ENCODE results near the gene CDH23. TPM values are rescaled to one million over a fixed set of nuclear protein-coding genes. Genes with fewer than 3 reads are reported as not detected.

The CDH23 gene
- total and polyA plus RNA-seq, 10 donors: 2.0 to 19.9 (median 11.0) TPM

DNA sequence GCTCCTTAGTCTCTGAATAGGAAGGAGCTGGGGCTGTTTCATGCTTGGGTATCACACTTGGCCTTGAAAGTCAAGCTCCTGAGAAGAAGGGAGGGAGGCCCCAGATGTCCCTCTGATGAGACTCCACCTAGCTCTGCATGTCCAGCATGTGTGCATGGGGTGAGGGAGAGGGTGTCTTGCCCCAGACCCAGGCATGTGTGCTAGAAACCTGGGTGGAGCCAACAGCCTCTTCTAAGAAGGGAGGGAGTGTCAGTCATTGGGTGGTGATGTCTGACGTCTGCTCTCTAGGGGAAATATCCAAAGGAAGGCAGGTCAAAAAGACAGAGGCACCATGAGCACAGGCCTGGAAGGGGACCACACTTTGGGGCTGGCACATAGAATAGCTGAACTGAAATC is 159.0 kb downstream of the CDH23 start:
- peaks cover 0 to 13% (median 0%) of the 10 kb centered on the region in 7 donors for H3K27me3 ChIP-seq (replicated peaks in 1 of 7)
- 51 to 81% (median 59%) methylated on average over 1 of the region's 1 CpG for WGBS, 5 donors

DNA sequence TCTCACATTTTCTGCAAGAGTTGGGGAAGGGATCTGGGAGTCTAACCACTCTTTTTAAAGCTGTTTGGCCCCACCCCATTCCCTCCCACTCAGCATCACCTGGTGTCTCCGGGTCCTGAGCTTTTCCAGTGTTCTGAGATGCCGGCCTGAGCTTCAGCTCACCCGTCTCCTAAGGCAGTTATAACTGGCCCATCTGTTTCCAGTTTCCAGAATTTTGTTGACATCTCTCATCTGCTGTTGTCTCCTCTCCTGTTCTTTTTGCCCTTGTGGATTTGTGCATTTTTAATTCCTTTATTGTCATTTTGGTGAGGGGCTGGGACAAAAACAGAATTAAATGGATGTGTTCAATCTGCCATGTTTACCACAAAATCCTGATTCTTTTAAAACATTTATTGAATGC is 162.3 kb downstream of the CDH23 start:
- DNase-seq: no peak
- Histone ChIP-seq H3K27ac (no peak overlapping the region), H3K4me1 (peaks cover 0 to 1% (median 0%) of the 10 kb centered on the region in 6 donors), H3K27me3 (replicated peaks in 1 of 7) (peaks cover 0 to 14% (median 0%) of the 10 kb centered on the region in 7 donors), H3K36me3 (no peaks in the 10 kb centered on the region), H3K4me3 (no peak overlapping the region), H3K9me3 (no peaks in the 10 kb centered on the region)
- WGBS, 5 donors: 73 to 84% (median 78%) methylated on average over 3 of the region's 3 CpGs
- TF ChIP-seq CTCF (IDR thresholded peaks at IDR 0.05 in 8 of 11, conservative IDR thresholded peaks at IDR 0.05 in 3 of 11) (no peak), POLR2A (IDR thresholded peaks at IDR 0.05) (no peak), POLR2AphosphoS5 (IDR thresholded peaks at IDR 0.05) (no peak)
- intact Hi-C loops (cut with DNase I; ENCODE audit: low total_unique reads): no loop called here

More for the DNA sequence above, 159.0 kb downstream of the CDH23 start:
- intact Hi-C loops (cut with DNase I; ENCODE audit: low total_unique reads): no loop called here
- H3K27ac ChIP-seq: no peak overlapping the region
- H3K36me3 ChIP-seq: no peaks in the 10 kb centered on the region
- no peaks in the 10 kb centered on the region for H3K4me1 ChIP-seq
- H3K4me3 ChIP-seq: no peak overlapping the region
- TF ChIP-seq CTCF (IDR thresholded peaks at IDR 0.05 in 8 of 11, conservative IDR thresholded peaks at IDR 0.05 in 3 of 11): no peak
- H3K9me3 ChIP-seq: no peaks in the 10 kb centered on the region
- no peak for DNase-seq

DNA sequence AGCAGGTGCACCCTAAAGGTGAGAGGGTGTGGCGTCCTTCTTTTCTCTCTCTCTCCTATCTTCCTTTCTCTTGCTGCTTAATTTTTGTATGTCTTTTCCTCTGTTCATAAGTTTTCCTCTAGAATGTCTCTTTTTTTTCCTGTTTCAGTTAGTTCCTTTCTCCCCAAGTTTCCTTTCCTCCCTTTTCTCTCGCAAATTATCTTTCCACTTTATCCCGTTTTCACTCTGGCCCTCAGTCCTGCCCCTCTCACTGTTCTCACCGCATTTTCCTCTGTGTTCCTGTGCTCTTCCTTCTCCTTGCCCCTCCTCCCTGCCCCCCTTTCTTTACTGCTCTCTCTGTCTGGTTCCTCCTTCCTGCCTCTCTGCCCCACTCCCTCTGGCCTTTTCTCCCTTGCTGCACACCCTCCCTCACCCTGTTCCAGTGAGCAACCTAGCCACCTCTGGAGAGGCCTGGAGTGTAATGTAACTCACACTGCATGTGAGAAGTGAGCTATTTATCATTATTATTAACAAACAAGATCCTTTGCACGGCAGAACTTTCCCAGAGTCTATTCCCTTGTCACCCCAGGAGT is 164.4 kb downstream of the CDH23 start:
- Histone ChIP-seq H3K27me3 (replicated peaks in 1 of 7) (peaks cover 0 to 10% (median 0%) of the 10 kb centered on the region in 7 donors), H3K27ac (no peak overlapping the region), H3K9me3 (no peaks in the 10 kb centered on the region), H3K4me3 (no peak overlapping the region), H3K4me1 (peaks cover 0 to 4% (median 0%) of the 10 kb centered on the region in 6 donors), H3K36me3 (no peaks in the 10 kb centered on the region)
- TF ChIP-seq CTCF (IDR thresholded peaks at IDR 0.05 in 8 of 11, conservative IDR thresholded peaks at IDR 0.05 in 3 of 11) (no peak), POLR2AphosphoS5 (IDR thresholded peaks at IDR 0.05) (no peak), POLR2A (IDR thresholded peaks at IDR 0.05) (no peak)
- no peak for DNase-seq
- WGBS, 5 donors: 21 to 41% (median 33%) methylated on average over 5 of the region's 5 CpGs
- intact Hi-C loops (cut with DNase I; ENCODE audit: low total_unique reads): no loop called here

GRCh38 chr10:71562181-71562580 is 165.5 kb downstream of the CDH23 start:
- peaks cover 0 to 10% (median 0%) of the 10 kb centered on the region in 7 donors for H3K27me3 ChIP-seq (replicated peaks in 1 of 7)
- TF ChIP-seq POLR2A (IDR thresholded peaks at IDR 0.05) (no peak), CTCF (IDR thresholded peaks at IDR 0.05 in 8 of 11, conservative IDR thresholded peaks at IDR 0.05 in 3 of 11) (no peak), POLR2AphosphoS5 (IDR thresholded peaks at IDR 0.05) (no peak)
- no peak overlapping the region for H3K4me3 ChIP-seq
- DNase-seq: no peak
- intact Hi-C loops (cut with DNase I; ENCODE audit: low total_unique reads): no loop called here
- 88 to 95% (median 92%) methylated on average over 9 of the region's 9 CpGs for WGBS, 5 donors
- H3K4me1 ChIP-seq: peaks cover 0 to 4% (median 0%) of the 10 kb centered on the region in 6 donors
- H3K9me3 ChIP-seq: no peaks in the 10 kb centered on the region
- H3K27ac ChIP-seq: no peak overlapping the region
- no peaks in the 10 kb centered on the region for H3K36me3 ChIP-seq
